Karpas-422 (cell line): ENCODE results near the gene OR13C5. TPM values are rescaled to one million over a fixed set of nuclear protein-coding genes. Genes with fewer than 3 reads are reported as not detected.

ENCODE experiments used
- DNase-seq: peaks from one replicate; pipeline ENCODE4 v3.0.0-alpha.2; 2015
- H2AFZ ChIP-seq: fragments of 200-600 bp; sonication (generic); 2 replicates; pipeline ENCODE4 v1.6.1; 2014; ENCODE audit warnings: antibody characterized with exemption, low read length, mixed read lengths
- H3K27ac ChIP-seq: fragments of 200-600 bp; sonication (generic); 2 replicates; pipeline ENCODE4 v1.5.1; 2014; ENCODE audit warnings: mild to moderate bottlenecking, low read length, moderate library complexity
- H3K27me3 ChIP-seq: fragments of 200-600 bp; sonication (generic); 2 replicates; pipeline ENCODE4 v1.6.1; 2014; ENCODE audit warnings: low read length, mixed read lengths
- H3K36me3 ChIP-seq: fragments of 200-600 bp; sonication (generic); 2 replicates; pipeline ENCODE4 v1.6.1; 2014; ENCODE audit warnings: low read length, mixed read lengths; ENCODE audit not compliant: insufficient read depth
- H3K4me1 ChIP-seq: fragments of 200-600 bp; sonication (generic); 2 replicates; pipeline ENCODE4 v1.6.1; 2014; ENCODE audit warnings: mild to moderate bottlenecking, low read length, mixed read lengths
- H3K4me2 ChIP-seq: fragments of 200-600 bp; sonication (generic); 2 replicates; pipeline ENCODE4 v1.6.1; 2014; ENCODE audit warnings: low read length, low read depth, mild to moderate bottlenecking; ENCODE audit not compliant: poor library complexity, severe bottlenecking
- H3K4me3 ChIP-seq: fragments of 200-600 bp; sonication (generic); 2 replicates; pipeline ENCODE4 v1.5.1; 2014; ENCODE audit warnings: mild to moderate bottlenecking, antibody characterized with exemption, low read length, mixed read lengths
- H3K79me2 ChIP-seq: fragments of 200-600 bp; sonication (generic); 2 replicates; pipeline ENCODE4 v1.6.1; 2014; ENCODE audit warnings: mild to moderate bottlenecking, low read length, mixed read lengths
- H3K9ac ChIP-seq: fragments of 200-600 bp; sonication (generic); 2 replicates; pipeline ENCODE4 v1.6.0; 2014; ENCODE audit warnings: low read length
- H3K9me2 ChIP-seq: fragments of 200-600 bp; sonication (generic), shearing (Covaris generic); replicated peaks from 2 replicates; pipeline ENCODE4 v1.6.0; 2014; ENCODE audit warnings: mild to moderate bottlenecking, low read length, moderate library complexity; ENCODE audit not compliant: insufficient read depth
- H3K9me3 ChIP-seq: fragments of 300-700, 200-600 bp; sonication (generic); 2 replicates; pipeline ENCODE4 v1.6.1; 2014; ENCODE audit warnings: low read length, mixed read lengths
- H4K20me1 ChIP-seq: fragments of 200-600 bp; sonication (generic); 2 replicates; pipeline ENCODE4 v1.6.1; 2014; ENCODE audit warnings: mild to moderate bottlenecking, antibody characterized with exemption, low read length, low read depth; ENCODE audit not compliant: insufficient read depth
- total RNA-seq: library from RNA; depleted of rRNA; stranded (reverse); fragments of >200 nt; shearing (Covaris generic); gene quantifications from 2 replicates; pipeline ENCODE4 v1.2.3, GENCODE V29; 2014; ENCODE audit warnings: low replicate concordance

OR13C5 gene
- total RNA-seq, 1 experiment from 2014 or later = not detected

DNA sequence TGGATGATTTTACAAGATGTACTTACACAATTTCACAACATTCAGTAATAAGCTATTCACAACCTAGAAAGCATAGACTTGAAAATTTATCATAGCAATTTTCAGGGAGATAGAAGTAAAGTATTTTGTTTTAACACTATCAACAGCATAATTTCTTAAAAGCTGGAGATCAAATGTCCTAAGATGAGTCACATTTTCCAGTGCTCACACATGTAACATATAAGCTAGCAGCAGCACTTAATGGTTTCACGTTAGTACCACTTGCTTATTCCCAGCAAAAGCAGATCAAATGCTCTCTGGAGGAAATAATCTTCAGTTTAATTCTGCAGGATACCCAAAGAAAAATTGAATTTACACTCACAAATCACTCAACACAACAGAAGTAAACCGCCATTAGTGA is 23.8 kb downstream of the OR13C5 start:
- no peaks in the 10 kb centered on the region for H4K20me1 ChIP-seq
- H3K9ac ChIP-seq = no peak overlapping the region
- no peaks in the 10 kb centered on the region for H3K9me3 ChIP-seq
- no peaks in the 10 kb centered on the region for H3K27me3 ChIP-seq
- H3K79me2 ChIP-seq = no peaks in the 10 kb centered on the region
- no peaks in the 10 kb centered on the region for H3K4me1 ChIP-seq
- H3K4me3 ChIP-seq = no peak overlapping the region
- DNase-seq = no peak
- no peak overlapping the region for H3K27ac ChIP-seq
- H2AFZ ChIP-seq = no peak overlapping the region
- no peaks in the 10 kb centered on the region for H3K36me3 ChIP-seq
- H3K4me2 ChIP-seq = no peak overlapping the region
- H3K9me2 ChIP-seq = no peaks in the 10 kb centered on the region

DNA sequence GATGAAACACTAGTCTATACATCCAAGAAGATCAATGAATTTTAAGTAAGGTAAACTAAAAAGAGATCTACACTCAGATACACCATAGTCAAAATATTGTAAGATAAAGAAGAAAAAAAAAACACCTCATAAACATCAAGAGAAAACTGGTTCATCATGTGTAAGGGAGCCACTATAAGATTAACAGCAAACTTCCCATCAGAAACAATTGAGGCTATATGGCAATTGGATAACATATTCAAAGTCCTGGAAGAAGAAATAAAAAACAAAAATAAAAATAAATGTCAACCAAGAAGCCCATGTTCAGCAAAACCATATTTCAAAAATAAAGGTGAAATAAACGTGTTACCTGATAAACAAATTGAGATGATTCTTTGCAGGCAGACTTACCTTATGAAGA is 26.6 kb downstream of the OR13C5 start:
- H3K9me2 ChIP-seq = no peaks in the 10 kb centered on the region
- no peak overlapping the region for H3K4me3 ChIP-seq
- H3K4me1 ChIP-seq = no peaks in the 10 kb centered on the region
- no peaks in the 10 kb centered on the region for H3K79me2 ChIP-seq
- H3K36me3 ChIP-seq = no peaks in the 10 kb centered on the region
- no peak overlapping the region for H3K27ac ChIP-seq
- no peaks in the 10 kb centered on the region for H4K20me1 ChIP-seq
- H3K27me3 ChIP-seq = no peaks in the 10 kb centered on the region
- H3K9ac ChIP-seq = no peak overlapping the region
- H3K4me2 ChIP-seq = no peak overlapping the region
- H2AFZ ChIP-seq = no peak overlapping the region
- DNase-seq = no peak
- no peaks in the 10 kb centered on the region for H3K9me3 ChIP-seq

DNA sequence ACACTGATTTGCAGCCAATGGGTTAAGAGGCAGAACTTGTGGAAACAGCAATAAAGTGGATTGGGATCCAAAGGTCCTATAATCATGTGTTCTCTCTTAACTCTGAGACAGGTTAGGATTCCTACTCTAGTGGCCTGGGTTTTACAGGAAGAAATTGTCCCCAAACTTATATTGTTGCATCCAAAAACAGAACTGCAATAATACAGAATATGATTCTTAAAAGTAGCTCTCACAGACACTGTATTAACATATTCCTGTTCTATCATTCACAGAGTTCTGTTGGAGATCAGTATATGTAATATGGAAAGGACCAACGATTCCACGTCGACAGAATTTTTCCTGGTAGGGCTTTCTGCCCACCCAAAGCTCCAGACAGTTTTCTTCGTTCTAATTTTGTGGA is 30.3 kb downstream of the OR13C5 start, which contains the start of gene OR13C8:
OR13C8 (plus strand) TSS at position 301 of the 400 bp plus-strand sequence; CDS start at position 301, 0 bp downstream.
- no peak within 1 kb of the TSS for H2AFZ ChIP-seq

DNA sequence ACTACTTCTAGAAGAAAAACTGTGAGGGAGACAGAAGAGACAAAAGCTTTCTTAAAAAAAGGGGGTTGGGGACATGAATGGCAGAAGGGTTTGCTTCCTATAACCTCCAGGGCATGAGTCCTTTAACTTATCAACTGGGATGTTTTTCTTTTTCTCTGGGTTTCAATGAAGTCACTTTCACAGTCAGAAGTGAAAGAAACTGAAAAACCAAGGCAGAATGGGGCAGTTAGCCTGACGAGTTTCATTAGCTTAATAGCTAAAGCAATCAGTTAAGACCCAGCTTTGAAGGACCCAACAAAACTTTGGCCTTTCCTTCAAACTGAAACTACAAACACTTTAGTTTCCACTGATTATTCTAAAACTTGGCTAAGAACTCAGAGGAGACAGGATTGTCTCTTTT is 34.9 kb downstream of the OR13C5 start:
- Histone ChIP-seq H3K27ac (no peak overlapping the region), H3K4me1 (no peaks in the 10 kb centered on the region), H2AFZ (no peak overlapping the region), H3K27me3 (no peaks in the 10 kb centered on the region), H3K4me2 (no peak overlapping the region), H3K9ac (no peak overlapping the region), H3K36me3 (no peaks in the 10 kb centered on the region), H4K20me1 (no peaks in the 10 kb centered on the region), H3K9me3 (no peaks in the 10 kb centered on the region), H3K9me2 (no peaks in the 10 kb centered on the region), H3K79me2 (no peaks in the 10 kb centered on the region), H3K4me3 (no peak overlapping the region)
- no peak for DNase-seq

More for the DNA sequence above, 30.3 kb downstream of the OR13C5 start, which contains the start of gene OR13C8:
- Histone ChIP-seq H4K20me1 (no peaks in the 10 kb centered on the region), H3K9ac (no peak within 1 kb of the TSS), H3K4me1 (no peaks in the 10 kb centered on the region), H3K9me3 (no peaks in the 10 kb centered on the region), H3K36me3 (no peaks in the 10 kb centered on the region), H3K27ac (no peak within 1 kb of the TSS), H3K4me3 (no peak within 1 kb of the TSS), H3K79me2 (no peaks in the 10 kb centered on the region), H3K9me2 (no peaks in the 10 kb centered on the region), H3K4me2 (no peak within 1 kb of the TSS), H3K27me3 (no peaks in the 10 kb centered on the region)
- no peak for DNase-seq

DNA sequence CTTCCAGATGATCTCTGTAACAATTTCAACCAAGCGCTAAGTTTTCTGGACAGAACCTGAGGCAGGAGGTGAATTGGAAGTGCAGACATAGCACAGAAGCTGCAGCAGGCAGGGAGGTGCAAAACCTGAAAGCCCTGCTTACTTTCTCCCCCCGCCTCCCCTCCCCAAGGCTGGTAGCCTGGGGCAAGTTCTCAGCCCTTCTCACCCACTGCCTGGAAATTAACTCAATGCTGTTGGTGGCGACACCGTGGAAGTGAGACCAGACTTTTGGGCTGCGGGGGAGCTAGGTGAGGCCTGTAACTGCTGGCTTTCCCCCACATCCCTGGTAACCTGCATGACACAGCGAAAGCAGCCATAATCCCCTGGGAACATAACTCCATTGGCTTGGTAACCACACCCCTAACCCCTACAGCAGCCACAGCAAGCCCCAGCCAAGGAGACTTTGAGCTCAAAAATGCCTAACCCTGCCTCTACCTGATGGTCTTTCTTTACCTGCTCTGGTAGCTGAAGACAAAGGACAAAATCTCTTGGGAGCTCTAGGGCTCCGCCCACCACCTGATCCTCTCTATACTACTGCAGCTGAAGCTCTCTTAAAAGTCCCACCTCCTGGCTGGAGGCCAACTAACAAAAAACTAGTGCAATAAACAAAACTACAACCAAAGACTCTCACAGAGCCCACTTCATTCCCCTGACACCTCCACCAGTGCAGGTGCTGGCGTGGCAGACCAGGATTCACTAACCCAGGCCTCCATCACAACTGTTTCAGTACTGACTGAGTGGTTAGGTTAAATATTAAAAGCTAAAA is 42.2 kb downstream of the OR13C5 start:
- no peak overlapping the region for H3K4me2 ChIP-seq
- no peak overlapping the region for H3K9ac ChIP-seq
- H3K79me2 ChIP-seq = no peaks in the 10 kb centered on the region
- H3K9me2 ChIP-seq = no peaks in the 10 kb centered on the region
- DNase-seq = no peak
- H3K27ac ChIP-seq = no peak overlapping the region
- no peaks in the 10 kb centered on the region for H3K9me3 ChIP-seq
- H3K36me3 ChIP-seq = no peaks in the 10 kb centered on the region
- no peaks in the 10 kb centered on the region for H3K27me3 ChIP-seq
- H3K4me1 ChIP-seq = no peaks in the 10 kb centered on the region
- H2AFZ ChIP-seq = no peak overlapping the region
- H4K20me1 ChIP-seq = no peaks in the 10 kb centered on the region
- no peak overlapping the region for H3K4me3 ChIP-seq

DNA sequence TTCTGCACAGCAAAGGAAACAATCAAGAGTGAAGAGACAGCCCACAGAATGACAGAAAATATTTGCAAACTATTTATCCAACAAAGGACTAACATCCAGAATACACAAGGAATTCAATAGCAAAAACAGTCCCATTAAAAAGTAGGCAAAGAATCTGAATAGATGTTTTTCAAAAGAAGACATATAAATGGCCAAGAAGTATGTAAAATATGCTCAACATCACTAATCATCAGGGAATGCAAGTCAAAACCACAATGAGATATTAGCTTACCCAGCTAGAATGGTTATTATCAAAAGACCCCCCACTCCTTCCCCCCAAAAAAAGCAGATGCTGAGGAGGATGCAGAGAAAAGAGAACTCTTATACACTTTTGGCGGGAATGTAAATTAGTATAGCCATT is 43.7 kb downstream of the OR13C5 start:
- Histone ChIP-seq H3K9ac (no peak overlapping the region), H3K79me2 (no peaks in the 10 kb centered on the region)

DNA sequence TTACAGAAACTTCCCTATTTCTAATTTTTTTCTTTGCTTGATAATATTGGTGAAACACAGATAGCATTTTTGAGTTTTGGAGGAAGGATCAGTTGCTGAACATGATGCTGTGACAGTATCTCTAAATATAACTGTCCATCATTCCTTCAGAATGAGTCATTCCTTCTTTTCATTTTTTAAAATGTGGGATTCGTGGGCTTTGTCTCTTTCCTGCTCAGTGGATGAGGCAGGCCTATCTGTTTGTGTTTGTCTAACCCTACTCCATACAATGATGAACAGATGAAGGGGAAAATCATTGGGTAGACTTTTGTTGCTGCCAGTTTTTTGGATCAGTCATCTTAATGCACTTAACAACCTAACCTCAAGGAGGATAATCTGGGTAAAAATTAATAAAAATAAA is 46.0 kb downstream of the OR13C5 start:
- Histone ChIP-seq H4K20me1 (no peaks in the 10 kb centered on the region), H3K4me1 (no peaks in the 10 kb centered on the region), H3K9ac (no peak overlapping the region), H3K36me3 (no peaks in the 10 kb centered on the region), H2AFZ (no peak overlapping the region), H3K9me3 (no peaks in the 10 kb centered on the region), H3K4me3 (no peak overlapping the region), H3K4me2 (no peak overlapping the region), H3K9me2 (no peaks in the 10 kb centered on the region), H3K79me2 (no peaks in the 10 kb centered on the region), H3K27ac (no peak overlapping the region), H3K27me3 (no peaks in the 10 kb centered on the region)
- no peak for DNase-seq

More for the DNA sequence above, 43.7 kb downstream of the OR13C5 start:
- H2AFZ ChIP-seq = no peak overlapping the region
- H3K4me1 ChIP-seq = no peaks in the 10 kb centered on the region
- DNase-seq = no peak
- H3K4me3 ChIP-seq = no peak overlapping the region
- H4K20me1 ChIP-seq = no peaks in the 10 kb centered on the region
- no peaks in the 10 kb centered on the region for H3K9me3 ChIP-seq
- H3K27me3 ChIP-seq = no peaks in the 10 kb centered on the region
- H3K9me2 ChIP-seq = no peaks in the 10 kb centered on the region
- no peaks in the 10 kb centered on the region for H3K36me3 ChIP-seq
- no peak overlapping the region for H3K4me2 ChIP-seq
- H3K27ac ChIP-seq = no peak overlapping the region
